NOMO-1 treated with DMSO at 0.1 percent for 48 hours (cell line): ENCODE results near the gene ALDH3B1.

Source experiments
- DNase-seq: peaks from one replicate; lab custom pipeline; 2025; ENCODE audit not compliant: unreplicated experiment; lab: John Stamatoyannopoulos, UW

Gene ALDH3B1

GRCh38 chr11:68013611-68014156, 3.6 kb downstream of the ALDH3B1 start:
- no peak for DNase-seq

DNA sequence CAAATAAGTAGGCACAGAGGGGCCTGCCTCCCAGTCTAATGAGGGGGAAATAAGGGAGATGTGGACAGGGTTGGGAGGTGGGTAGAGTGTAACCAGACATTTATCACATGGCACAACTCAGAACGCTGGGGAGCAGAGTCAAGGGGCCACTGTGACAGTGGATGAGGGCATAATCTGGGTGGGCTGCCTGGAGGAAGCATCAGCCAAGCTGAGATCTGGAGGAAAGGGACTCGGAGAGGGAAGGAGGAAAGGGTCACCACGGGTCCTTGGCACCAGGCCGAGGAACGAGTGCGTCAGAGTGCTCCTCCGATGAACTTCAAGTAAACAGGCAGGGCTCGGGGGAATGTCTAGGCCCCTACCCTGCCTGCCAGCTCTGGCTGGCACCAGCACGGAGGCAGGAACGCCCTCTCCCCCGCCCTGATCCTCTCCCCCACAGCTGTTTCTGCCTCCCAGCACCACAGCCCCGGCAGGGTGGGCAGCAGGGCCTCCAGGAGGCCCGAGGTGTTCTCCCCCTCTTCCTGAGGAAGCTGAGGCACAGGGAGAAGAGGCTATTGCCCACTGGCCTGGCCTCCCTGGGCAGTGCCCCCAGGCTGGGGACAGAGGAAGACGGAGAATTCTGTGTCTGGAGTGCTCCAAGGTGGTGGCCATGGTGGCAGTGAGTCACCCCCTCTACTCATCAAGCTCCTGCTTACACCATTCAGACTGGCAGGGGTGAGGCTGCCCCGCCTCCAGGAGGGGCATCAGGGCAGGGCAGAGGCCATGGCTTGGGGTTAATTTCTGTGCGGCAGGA, 4.2 kb downstream of the ALDH3B1 start:
- no peak for DNase-seq

- DNase-seq = no peak
Observed at GRCh38 chr11:68014947-68015447, 4.9 kb downstream of the ALDH3B1 start.

DNA sequence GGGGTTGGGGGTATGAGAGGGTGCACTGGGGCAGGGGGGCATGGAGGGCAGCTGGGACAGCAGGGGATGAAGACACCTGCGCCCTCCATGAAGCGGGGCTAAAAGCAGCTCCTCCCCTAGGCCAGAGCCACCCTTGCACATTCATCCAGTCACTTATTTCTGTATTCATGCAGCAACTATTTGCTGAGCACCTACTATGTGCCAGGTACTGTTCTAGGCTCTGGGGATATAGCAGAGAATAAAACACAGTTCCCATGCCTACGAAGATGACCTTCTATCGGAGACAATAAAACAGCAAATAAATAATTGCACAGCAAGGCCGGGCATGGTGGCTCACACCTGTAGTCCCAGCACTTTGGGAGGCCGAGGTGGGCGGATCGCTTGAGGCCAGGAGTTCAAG, 5.3 kb downstream of the ALDH3B1 start:
- DNase-seq = no peak

GRCh38 chr11:68016161-68016903, 6.2 kb downstream of the ALDH3B1 start:
- no peak for DNase-seq

DNA sequence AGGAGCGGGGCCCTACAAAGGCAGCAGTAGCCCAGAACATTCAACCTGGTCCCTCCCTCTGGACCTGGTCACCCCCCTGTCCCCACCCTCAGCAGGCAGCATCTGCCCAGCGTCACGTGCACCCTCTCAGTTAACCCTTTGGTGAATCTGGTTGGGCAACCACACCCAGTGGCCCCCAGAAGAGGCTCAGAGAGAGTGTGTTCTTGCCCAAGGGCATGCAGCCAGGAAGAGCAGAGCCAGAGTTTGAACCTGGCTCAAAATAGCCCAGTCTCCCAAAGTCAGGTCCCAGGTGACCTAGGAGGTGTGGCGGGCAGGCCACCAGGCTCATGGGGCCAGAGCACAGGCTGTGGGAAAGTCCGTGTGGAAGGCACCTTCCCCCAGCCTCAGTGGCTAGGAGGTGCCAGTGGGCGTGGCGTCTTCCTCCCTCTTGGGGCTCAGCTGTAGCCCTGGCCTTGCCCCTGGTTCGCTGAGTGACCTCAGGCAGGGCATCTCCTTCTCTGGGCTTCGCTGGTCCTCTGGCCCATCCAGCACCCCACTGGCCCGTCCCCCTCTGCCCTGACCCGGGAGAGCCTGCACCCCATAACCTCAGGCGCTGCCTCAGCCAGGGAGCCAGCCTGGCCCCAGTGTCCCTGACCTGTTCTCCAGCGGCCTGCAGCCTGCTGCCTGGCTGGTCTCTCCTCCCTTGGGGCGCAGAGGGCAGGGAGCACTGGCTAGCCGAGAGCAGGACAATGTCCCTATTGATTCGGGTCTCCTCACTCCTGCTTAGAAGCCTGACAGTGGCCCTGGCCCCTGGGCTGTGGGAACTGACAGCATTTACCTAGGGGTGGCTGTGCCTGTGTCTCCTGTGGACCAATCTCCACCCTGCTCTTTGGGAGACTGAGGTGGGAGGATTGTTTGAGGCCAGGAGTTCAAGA, 7.0 kb downstream of the ALDH3B1 start:
- DNase-seq = no peak

GRCh38 chr11:68017980-68018729, 8.0 kb downstream of the ALDH3B1 start:
- DNase-seq = no peak

GRCh38 chr11:68018730-68019190, 8.6 kb downstream of the ALDH3B1 start:
- no peak for DNase-seq

DNA sequence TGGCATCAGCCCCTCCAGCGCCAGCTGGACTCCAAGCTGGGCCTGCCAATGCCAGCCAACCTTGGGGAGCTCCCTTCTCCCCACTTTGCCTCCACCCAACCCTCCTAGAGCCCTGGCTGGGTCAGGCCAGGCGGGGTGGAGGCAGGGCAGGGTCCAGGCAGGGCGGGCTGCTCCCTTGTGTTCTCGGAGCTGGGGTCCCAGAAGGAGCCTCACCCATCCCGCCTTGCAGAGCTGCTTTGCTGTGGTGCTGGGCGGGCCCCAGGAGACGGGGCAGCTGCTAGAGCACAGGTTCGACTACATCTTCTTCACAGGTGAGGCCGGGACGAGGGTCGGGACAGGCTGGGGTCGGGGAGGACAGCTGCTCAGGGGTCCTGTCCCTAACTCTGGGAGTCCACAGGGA, 9.4 kb downstream of the ALDH3B1 start:
- DNase-seq = no peak

DNA sequence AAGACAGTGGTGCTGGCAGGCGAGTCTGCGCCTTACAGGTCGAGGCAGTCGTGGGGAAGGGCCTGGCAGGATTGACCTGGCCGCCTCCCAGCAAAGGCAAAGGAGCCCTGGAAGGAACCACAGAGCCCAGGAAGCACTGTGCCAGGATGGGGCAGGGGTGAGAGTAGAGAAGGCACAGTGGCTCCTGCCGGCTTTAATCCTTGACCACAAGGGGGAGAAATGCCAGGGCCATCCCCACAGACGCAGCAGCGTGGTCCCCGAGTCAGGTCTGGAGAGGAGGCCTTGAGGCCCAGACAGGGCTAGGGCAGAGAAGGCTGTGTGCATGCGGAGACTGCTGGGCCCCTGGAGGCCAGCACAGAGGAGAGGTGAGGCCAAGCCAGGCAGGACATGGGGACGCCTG, 10.4 kb downstream of the ALDH3B1 start:
- no peak for DNase-seq

DNA sequence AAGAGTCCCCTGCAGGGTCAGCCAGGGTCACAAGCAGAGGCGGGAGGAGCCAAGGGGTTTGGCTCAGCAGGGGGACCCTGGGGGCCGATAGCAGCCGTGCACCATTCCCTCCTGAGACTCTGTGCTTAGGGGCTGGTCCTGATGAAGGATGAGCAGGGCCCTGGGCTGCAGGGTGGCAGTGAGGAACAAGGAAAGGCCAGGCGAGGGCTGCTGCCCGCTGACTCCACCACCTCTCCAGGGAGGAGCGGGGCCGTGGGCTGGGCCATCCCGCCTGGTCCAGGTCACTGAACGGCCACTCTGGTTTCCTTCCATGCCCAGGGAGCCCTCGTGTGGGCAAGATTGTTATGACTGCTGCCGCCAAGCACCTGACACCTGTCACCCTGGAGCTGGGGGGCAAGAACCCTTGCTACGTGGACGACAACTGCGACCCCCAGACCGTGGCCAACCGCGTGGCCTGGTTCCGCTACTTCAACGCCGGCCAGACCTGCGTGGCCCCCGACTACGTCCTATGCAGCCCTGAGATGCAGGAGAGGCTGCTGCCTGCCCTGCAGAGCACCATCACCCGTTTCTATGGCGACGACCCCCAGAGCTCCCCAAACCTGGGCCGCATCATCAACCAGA, 11.2 kb downstream of the ALDH3B1 start:
- DNase-seq = no peak

DNA sequence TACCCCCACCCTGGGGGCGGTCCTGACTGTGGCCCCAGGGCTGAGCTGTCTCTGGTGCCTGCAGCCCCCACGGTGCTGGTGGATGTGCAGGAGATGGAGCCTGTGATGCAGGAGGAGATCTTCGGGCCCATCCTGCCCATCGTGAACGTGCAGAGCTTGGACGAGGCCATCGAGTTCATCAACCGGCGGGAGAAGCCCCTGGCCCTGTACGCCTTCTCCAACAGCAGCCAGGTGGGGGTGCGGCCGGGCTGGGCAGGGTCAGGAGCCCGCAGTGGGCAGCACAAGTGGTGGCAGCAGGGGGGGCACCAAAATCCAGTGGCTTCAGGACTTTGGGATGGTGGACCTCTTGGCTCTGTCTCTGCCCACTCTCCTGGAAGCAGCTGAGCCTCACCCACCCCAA, 12.4 kb downstream of the ALDH3B1 start:
- DNase-seq = no peak

DNA sequence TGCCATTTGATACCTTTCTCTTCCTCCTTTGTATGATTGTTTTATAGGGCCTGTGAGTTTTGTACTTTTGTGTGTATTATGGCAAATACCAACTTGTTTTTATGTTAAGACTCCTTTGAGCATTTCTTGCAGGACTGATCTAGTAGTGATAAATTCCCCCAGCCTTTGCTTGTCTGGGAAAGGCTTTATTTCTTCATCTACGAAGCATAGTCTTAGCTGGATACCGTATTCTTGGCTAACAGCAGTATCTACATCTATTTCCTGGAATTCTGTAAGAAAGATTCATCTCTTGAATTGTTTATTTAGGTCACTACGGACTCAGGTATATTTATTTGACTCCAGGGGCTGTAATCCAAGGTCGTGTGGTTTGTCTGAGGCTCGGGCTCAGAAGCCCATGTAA, 14.4 kb downstream of the ALDH3B1 start:
- no peak for DNase-seq

DNA sequence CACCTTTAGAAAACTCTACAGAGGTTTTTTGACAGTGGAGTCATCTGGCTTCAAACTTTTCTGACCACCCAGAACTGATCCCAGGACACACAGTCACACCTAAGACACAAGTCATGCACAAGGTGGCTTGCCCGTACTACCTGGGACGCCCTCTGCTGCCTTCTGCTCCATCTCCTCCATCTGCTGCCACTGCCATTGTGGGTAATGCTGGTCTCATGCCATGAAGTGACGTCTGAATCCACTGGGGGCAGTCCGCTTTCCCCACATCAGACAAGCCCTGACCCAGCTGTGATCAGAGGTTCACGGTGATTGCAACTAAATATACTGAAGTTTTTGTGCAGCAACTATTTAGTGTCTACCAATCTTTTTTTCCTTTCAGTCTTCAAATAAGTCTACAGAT, 14.9 kb downstream of the ALDH3B1 start:
- DNase-seq = no peak

DNA sequence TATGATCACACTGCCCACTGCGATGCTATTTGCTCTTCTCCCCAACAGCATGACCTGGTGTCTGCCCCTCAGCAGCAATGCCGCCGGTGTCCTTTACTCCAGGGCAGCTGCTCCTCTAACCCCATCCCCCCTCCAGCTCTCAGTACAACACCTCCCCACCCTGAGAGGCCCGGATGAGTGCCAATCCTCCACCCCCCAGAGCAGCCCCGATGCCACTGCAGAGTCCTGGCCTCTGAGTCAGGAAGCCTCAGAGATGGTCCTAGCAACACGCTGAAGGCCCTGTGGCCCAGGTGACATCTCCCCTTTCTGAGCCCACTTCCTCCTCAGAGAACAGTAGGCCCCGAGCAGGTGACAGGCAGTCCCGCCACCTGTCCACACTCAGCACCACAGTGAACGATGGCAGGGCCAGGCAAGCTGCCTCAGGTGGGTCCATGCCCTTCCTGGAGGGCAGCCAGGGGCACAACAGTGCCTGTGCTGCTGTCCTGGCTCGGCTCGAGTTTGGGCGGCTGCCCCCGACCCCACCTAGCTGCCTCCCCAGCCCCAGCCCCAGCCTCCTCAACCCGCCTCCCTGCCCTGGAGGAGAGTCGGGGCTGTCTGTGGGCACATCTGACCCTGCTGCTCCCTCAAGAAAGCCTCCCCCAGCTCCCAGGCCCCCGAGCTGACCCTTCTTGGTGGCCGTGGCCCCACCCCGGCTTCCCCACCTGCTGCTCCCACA, 16.4 kb downstream of the ALDH3B1 start:
- no peak for DNase-seq

DNA sequence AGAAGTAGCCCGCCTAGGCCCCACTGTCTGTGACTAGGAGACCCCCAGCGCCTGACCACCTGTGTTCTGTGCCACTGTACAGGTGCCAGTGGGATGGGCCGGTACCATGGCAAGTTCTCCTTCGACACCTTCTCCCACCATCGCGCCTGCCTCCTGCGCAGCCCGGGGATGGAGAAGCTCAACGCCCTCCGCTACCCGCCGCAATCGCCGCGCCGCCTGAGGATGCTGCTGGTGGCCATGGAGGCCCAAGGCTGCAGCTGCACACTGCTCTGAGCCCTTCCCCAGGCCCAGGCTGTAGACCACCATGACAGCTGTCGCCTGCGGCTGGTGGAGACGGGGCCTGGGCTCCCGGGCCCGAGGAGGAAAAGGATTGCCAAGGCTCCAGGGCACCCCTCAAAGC, 17.5 kb downstream of the ALDH3B1 start:
- no peak for DNase-seq

DNA sequence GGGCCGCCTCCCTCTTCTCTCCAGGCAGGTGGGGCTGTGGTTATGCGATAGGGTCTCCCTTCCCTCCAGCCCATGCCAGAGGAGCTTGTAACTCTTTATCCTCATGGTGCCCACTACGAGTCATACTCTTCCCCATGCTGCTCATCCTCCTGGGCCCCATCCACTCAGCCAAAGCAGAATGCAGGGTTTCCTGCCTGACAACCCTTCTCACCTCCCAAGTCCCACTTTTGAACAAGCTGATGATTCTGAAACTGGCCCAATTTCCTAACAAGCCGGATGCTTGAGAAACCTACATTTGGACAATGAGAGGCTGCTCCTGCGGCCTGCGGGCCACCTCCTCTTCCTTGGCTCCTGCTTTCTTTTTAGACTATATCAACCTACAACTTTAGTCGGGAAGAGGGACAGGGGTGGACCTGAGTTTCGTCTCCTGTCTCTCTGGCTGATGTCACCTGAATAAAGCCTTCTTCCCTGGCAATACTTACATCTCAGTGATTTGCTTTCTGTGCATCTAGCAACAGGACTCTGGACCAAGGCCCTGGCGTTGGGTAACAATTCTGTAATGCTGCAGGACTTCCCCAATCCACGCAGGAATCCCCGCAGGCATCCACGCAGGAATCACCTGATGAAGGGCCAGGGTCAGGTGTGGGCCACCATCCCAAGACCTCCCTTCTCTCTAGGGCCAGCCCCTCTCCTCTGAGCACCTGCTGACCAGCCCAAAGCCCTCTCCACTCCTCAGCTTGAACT, 18.8 kb downstream of the ALDH3B1 start:
- DNase-seq = no peak
